ENCODE data around the gene STK25. TPM values are rescaled to one million over a fixed set of nuclear protein-coding genes. Genes with fewer than 3 reads are reported as not detected.
"Not testable (repeated sequence)": the region's sequence is repeated elsewhere in the genome, so short reads cannot be mapped to it uniquely, and the experiment has no call there.

The STK25 gene
- total RNA-seq, 2 experiments from 2014 or later: 156 to 162 TPM

DNA sequence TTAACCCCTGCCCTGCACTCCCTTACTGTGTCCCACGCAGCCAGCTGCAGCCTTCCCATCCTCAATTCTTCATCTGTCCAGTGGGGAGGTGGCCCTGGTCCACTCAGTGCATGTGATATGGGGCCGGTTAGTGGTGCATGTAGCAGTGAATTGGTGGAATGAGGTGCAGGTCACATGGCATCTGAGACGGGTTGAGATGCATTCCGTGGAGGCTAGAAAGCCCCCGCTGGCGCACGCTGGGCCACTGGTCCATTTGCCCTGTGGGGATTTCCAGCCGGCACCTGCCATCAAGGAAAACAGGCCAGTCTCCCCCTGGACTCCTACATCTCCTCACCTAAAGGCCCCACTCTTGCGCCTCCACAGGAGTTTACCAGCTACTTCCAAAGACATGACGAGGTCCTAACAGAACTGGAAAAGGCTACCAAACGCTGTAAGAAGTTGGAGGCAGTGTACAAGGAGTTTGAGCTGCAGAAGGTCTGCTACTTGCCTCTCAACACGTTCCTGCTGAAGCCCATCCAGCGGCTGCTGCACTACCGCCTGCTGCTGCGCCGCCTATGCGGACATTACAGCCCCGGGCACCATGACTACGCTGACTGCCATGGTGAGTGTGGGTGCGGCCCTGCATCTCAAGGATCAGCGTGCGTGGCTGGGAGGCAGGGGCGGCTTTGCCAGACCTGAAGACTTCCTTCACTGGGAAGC, 40.5 kb downstream of the STK25 start:
- ATAC-seq (ENCODE audit: low read depth) (no peak), DNase-seq (no peak)
- Mint-ChIP-seq H3K4me1 (peaks cover 2% of the 10 kb centered on the region), H3K27ac (no peak overlapping the region), H3K4me3 (no peak overlapping the region), H3K36me3 (no peaks in the 10 kb centered on the region), H3K9me3 (no peaks in the 10 kb centered on the region), H3K27me3 (peaks cover 15% of the 10 kb centered on the region)
- POLR2A ChIA-PET: interaction anchor here (0.8 kb wide), 1 partner anchor 150 kb away, joined by 3 read pairs; no protein-coding TSS in a partner anchor

DNA sequence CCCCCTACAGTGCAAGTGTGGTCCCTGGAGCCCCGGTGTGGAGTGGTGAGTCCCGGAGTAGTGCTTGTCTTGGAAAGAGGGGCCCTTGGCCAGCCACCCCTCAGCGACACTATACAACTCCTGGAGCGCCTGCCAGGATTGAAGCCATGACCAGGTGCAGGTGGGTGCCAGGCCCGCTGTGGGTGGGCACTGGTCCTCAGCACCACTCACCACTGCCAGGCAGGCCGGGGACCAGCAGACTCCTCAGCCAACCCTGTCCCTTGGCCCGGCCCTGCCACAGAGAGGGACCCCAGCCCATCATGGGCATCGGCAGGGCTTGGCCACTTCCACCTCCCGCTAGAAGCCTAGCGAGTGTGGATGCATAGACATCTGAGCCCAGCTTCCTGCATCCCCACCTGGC, 42.2 kb downstream of the STK25 start:
- H3K27ac Mint-ChIP-seq: no peak overlapping the region
- H3K4me3 Mint-ChIP-seq: no peak overlapping the region
- H3K27me3 Mint-ChIP-seq: peaks cover 9% of the 10 kb centered on the region
- POLR2A ChIA-PET: no interaction called here
- ATAC-seq (ENCODE audit: low read depth) (no peak), DNase-seq (no peak)
- peaks cover 2% of the 10 kb centered on the region for H3K4me1 Mint-ChIP-seq
- H3K9me3 Mint-ChIP-seq: no peaks in the 10 kb centered on the region
- H3K36me3 Mint-ChIP-seq: no peaks in the 10 kb centered on the region

DNA sequence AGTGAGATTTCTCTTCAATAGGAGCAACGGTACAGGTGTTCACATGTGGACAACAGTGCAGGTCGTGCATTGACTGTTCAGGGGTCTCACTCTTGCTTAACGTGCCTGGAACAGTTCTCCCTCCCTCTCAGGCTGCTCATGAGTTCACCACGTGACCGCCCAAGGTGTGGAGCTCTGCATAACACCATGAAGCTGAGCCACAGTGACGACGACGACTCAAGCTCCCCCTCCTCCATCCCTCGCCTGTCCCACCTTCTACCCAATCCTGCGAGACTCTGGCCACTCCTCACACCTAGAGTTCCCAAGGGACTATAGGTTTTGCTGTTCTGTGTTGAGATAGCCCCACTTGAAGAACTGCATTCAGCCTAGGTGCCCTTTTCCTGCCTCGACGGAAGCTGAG, 42.8 kb downstream of the STK25 start:
- Mint-ChIP-seq H3K9me3 (no peaks in the 10 kb centered on the region), H3K4me1 (peaks cover 2% of the 10 kb centered on the region), H3K27ac (no peak overlapping the region), H3K27me3 (peaks cover 5% of the 10 kb centered on the region), H3K36me3 (no peaks in the 10 kb centered on the region), H3K4me3 (no peak overlapping the region)
- POLR2A ChIA-PET: no interaction called here
- DNase-seq: no peak
- ATAC-seq (ENCODE audit: low read depth): no peak

DNA sequence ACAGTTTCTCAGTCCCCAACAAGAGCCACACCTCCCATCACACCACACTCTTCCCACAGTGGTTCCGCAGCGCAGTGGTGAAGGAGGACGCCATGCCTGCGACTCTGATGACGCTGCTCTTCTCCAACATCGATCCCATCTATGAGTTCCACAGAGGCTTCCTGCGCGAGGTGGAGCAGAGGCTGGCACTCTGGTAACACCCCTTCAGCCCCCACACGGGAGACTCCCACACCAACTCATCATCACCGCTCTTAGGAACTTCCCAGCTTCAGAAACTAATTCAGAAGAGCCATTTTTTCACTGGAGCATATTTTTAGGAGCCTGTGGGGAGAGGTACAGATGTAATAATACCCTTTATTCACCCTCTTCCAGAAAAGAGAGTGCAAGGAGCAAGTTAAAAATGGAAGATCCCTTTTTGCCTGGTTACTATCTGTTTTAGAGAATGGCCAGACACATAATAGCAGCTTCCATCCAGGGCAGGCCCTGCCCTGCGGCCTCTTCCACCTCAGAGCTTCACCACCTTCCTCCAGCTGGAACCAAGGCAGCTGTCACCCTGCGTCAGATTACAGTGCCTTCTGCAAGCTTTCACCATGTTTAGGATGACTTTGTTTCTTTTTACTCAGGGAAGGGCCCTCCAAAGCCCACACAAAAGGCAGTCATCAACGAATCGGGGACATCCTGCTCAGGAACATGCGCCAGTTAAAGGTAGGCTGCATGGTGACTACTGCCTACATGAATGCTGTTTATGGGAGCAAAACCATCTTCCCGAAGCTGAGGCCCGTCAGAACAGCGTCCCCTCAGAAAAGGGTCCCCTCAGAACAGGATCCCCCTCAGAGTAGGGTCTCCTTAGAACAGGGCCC, 44.9 kb downstream of the STK25 start:
- POLR2A ChIA-PET: interaction anchor here (0.6 kb wide), 1 partner anchor 11 kb away, joined by 5 read pairs; no protein-coding TSS in a partner anchor
- Mint-ChIP-seq H3K27ac (no peak overlapping the region), H3K4me1 (no peaks in the 10 kb centered on the region), H3K9me3 (no peaks in the 10 kb centered on the region), H3K36me3 (no peaks in the 10 kb centered on the region), H3K4me3 (no peak overlapping the region), H3K27me3 (peaks cover 5% of the 10 kb centered on the region)
- DNase-seq (no peak), ATAC-seq (ENCODE audit: low read depth) (no peak)

DNA sequence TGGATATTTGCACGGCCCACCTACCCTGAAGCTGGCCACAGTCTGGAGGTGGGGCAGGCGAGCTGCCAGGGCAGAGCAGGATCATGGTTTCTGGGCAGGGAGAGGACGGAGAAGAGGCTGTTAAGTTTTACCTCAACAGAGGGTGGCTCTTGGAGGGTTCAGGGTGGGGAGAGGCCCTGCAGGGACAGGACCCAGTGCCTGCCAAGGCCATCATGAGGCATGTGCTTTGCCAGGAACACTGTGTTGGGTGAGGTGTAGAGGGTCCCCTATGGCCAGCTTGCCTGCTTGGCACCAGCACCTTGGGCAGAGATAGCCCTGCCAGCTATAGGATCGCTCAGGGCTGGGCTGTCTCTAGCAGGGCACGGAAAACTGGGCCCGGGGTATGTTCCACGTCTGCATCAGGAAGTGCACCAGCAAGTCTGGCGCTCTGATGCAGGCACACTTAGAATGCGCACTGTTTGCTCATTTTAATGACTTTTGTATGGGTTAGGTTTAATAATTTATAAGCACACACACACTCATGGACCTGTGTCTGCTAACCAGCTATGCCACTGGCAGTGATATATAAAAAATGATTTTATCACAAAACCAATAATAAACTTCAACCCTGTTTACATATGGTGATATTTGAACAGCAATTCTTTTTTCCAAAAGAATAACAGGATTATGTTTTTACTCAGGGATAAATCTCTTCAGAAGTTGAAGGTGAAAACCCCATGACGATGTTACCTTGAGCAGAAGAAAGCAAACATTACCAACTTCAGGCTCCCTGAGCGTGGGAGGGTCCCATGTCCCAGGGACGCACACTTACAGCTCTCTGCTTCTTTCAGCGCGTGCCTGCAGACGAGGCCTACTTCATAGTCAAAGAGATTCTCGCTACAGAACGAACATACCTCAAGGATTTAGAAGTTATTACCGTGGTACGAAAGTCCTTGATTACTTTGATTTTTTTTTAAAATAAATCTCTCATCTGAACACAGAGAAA, 46.4 kb downstream of the STK25 start:
- Mint-ChIP-seq H3K27me3 (peaks cover 5% of the 10 kb centered on the region), H3K4me3 (no peak overlapping the region), H3K27ac (no peak overlapping the region), H3K4me1 (no peaks in the 10 kb centered on the region), H3K9me3 (no peaks in the 10 kb centered on the region), H3K36me3 (no peaks in the 10 kb centered on the region)
- no peak for DNase-seq
- POLR2A ChIA-PET: no interaction called here
- ATAC-seq (ENCODE audit: low read depth): no peak

DNA sequence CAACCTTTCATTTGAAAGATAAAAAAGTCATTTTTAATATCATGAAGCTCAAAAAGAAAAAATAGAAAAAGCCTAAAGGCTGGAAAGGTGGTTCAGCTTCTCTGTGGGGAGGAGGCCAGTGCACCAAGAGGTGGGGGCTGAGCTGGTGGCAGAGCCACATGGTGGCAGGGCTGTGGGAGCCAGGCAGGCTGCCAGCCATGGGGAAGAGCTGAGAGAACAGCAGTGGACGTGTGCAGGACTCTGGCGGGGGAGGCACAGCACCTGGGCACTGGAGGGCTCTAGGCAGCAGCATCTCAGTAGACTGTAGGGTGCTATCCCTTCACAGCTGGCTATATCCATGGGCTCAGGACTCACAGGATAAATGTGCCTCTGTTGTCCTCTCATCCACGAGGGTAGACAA, 47.8 kb downstream of the STK25 start:
- POLR2A ChIA-PET: no interaction called here
- Mint-ChIP-seq H3K27ac (no peak overlapping the region), H3K4me3 (no peak overlapping the region), H3K4me1 (no peaks in the 10 kb centered on the region), H3K27me3 (peaks cover 5% of the 10 kb centered on the region), H3K9me3 (no peaks in the 10 kb centered on the region), H3K36me3 (no peaks in the 10 kb centered on the region)
- no peak for DNase-seq
- no peak for ATAC-seq (ENCODE audit: low read depth)

DNA sequence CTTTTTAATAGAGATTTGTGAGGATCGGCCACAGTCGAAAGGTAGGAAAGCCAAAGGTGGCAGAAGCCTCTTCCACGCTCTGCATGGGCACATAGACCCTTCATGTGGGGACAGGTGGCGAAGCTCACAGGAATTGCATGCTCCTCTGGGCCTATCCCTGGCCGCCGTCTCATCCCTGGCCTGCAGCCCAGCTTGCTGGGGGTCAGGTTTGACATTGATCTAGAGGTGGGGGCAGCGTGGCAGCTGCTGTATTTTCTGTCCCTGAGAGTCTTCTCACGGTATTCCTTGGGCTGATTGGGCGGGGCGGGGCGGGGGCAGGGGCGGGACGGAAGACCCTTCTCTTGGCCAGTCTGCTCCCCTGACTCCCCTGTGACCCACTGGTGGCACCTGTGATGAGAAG, 48.9 kb downstream of the STK25 start:
- Mint-ChIP-seq H3K9me3 (no peaks in the 10 kb centered on the region), H3K36me3 (no peaks in the 10 kb centered on the region)

DNA sequence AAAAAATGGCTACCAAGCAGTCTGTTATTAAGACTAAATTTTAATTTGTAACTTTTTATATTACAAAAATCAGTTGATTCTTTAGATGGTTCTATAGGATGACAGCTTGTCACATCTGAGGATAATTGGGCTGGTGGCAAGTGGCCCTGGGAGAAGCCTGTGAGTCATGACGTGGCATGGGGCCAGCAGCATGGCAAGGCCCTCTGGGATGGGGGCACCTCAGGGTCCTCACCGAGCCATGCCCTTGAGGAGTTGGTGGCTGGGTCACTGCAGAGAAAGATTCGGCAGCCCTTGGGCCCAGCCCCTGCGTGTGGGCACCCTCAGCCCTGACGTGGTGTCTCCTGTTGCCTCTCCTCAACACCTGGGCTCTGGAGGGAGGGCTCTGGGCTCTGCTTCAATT, 49.7 kb downstream of the STK25 start:
- H3K4me3 Mint-ChIP-seq: no peak overlapping the region
- DNase-seq (no peak), ATAC-seq (ENCODE audit: low read depth) (no peak)
- H3K4me1 Mint-ChIP-seq: no peaks in the 10 kb centered on the region
- no peak overlapping the region for H3K27ac Mint-ChIP-seq
- no peaks in the 10 kb centered on the region for H3K9me3 Mint-ChIP-seq
- POLR2A ChIA-PET: no interaction called here
- H3K27me3 Mint-ChIP-seq: peaks cover 7% of the 10 kb centered on the region
- H3K36me3 Mint-ChIP-seq: no peaks in the 10 kb centered on the region

More for the DNA sequence above, 48.9 kb downstream of the STK25 start:
- Mint-ChIP-seq H3K4me1 (no peaks in the 10 kb centered on the region), H3K27me3 (peaks cover 3% of the 10 kb centered on the region), H3K27ac (no peak overlapping the region), H3K4me3 (no peak overlapping the region)
- POLR2A ChIA-PET: no interaction called here
- no peak for DNase-seq
- no peak for ATAC-seq (ENCODE audit: low read depth)

DNA sequence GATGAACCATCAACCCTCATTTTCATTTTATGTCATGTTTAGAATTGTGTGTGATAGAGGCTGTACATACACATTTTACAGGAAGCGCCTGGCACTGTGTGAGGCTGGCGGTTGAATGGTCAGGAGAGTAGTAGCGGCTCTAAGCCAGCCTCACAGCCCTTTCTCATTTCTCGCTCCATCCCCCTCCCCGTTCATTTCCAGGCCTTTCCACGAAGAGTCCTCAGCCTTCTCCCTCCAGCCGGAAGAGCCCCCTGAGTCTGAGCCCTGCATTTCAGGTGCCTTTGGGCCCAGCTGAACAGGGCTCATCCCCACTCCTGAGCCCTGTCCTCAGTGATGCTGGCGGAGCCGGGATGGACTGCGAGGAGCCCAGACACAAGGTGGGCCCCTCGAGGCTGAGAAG, 51.8 kb downstream of the STK25 start:
- Mint-ChIP-seq H3K9me3 (no peaks in the 10 kb centered on the region), H3K27me3 (peaks cover 12% of the 10 kb centered on the region), H3K27ac (no peak overlapping the region), H3K4me1 (no peaks in the 10 kb centered on the region), H3K36me3 (no peaks in the 10 kb centered on the region), H3K4me3 (no peak overlapping the region)
- no peak for DNase-seq
- POLR2A ChIA-PET: no interaction called here
- no peak for ATAC-seq (ENCODE audit: low read depth)

DNA sequence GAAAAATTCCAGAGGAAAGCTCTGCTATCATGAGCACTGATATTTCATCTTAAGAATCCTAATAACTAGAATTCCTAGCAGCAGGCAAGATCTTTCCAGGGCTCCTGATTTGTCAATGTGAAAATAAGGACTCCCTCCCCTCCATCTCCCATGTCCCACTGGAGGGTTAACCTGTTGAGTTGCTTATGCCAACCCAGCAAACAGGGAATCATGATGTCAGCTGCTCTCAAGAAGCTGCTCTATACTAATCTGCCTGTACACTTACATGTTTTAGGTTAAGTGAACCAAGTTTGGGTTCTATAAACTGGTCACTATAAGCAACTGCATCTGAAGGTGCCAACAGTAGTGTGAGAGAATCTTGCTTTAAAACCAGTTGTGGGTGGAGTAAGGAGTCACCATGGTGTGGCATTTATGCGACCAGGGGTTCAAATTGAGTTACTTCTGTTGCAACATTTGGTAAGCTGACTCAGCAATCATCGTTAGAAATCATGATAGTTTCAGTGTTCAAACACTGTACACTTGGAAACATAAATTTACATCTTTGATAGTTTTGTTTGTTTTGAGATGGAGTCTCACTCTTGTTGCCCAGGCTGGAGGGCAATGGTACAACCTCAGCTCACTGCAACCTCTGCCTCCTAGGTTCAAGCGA, 53.4 kb downstream of the STK25 start:
- no peaks in the 10 kb centered on the region for H3K9me3 Mint-ChIP-seq
- POLR2A ChIA-PET: interaction anchor here (0.6 kb wide), 1 partner anchor 144 kb away, joined by 3 read pairs; no protein-coding TSS in a partner anchor
- H3K27ac Mint-ChIP-seq: no peak overlapping the region
- H3K4me3 Mint-ChIP-seq: no peak overlapping the region
- no peaks in the 10 kb centered on the region for H3K36me3 Mint-ChIP-seq
- DNase-seq (no peak), ATAC-seq (ENCODE audit: low read depth) (no peak)
- H3K27me3 Mint-ChIP-seq: peaks cover 13% of the 10 kb centered on the region
- H3K4me1 Mint-ChIP-seq: no peaks in the 10 kb centered on the region

DNA sequence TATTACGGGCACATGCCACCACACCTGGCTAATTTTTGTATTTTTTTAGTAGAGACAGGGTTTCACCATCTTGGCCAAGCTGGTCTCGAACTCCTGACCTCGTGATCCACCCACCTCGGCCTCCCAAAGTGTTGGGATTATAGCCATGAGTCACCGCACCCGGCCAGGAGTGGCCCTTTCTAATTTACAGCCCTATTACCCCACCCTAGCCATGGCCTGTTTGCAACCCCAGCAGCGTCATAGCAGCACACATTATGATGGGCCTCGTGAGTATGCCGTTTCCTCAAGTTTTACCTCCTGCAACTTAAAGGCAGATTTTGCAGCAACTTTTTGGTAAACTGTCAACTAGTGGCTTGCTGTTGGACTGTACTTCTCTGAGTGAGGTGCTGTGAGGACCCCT, 54.5 kb downstream of the STK25 start:
- not testable (repeated sequence) for H3K4me1 Mint-ChIP-seq

DNA sequence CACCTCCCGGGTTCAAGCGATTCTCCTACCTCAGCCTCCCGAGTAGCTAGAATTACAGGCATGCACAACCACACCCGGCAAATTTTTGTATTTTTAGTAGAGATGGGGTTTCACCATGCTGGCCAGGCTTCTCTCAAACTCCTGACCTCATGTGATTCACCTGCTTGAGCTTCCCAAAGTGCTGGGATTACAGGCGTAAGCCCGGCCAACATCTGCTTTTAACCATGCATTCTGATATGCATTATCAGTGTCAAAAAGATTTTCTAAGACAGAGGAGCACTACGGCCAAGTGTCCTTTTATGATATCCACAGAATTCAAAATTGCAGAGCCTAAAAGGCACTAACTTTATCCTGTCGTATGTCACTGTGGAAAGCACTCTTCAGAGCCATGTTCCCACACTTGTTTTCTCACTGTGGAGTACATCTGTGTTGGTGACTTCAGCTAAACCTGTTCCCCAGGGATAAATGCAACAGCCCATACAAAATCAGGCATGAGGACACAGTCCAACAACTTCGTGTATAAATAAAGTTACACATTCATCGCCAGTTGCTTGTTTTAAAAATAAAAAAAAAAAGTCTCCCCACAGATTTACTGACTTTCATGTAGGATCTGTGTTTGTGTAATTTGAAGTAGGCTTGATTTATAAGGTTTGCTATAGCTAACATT, 56.4 kb downstream of the STK25 start:
- Mint-ChIP-seq H3K36me3 (no peaks in the 10 kb centered on the region), H3K27me3 (peaks cover 18% of the 10 kb centered on the region), H3K9me3 (no peaks in the 10 kb centered on the region), H3K4me1 (no peaks in the 10 kb centered on the region), H3K27ac (no peak overlapping the region), H3K4me3 (no peak overlapping the region)
- POLR2A ChIA-PET: no interaction called here
- ATAC-seq (ENCODE audit: low read depth) (no peak), DNase-seq (no peak)

More for the DNA sequence above, 54.5 kb downstream of the STK25 start:
- H3K9me3 Mint-ChIP-seq; POLR2A ChIA-PET; ATAC-seq (ENCODE audit: low read depth); DNase-seq; H3K36me3 Mint-ChIP-seq; H3K27ac Mint-ChIP-seq; H3K4me3 Mint-ChIP-seq: not testable (repeated sequence)
- peaks cover 13% of the 10 kb centered on the region for H3K27me3 Mint-ChIP-seq

Measured in activated naive CD8-positive, alpha-beta T cell treated with anti-CD3 and anti-CD28 coated beads, Interleukin-2, amount 10 ng/mL, durations not matched to agents 7 days and 5 days (primary cell).